Activated CD8-positive, alpha-beta memory T cell treated with anti-CD3 and anti-CD28 coated beads, Interleukin-2, amount 50 U/mL, for 48 hours (primary cell): Measurements from ENCODE around the gene SLC10A1.
"Not testable (repeated sequence)": the region's sequence is repeated elsewhere in the genome, so short reads cannot be mapped to it uniquely, and the experiment has no call there.

Source experiments
- DNase-seq: peaks from one replicate; pipeline ENCODE4 v3.0.0-alpha.2; 2020

SLC10A1 gene

DNA sequence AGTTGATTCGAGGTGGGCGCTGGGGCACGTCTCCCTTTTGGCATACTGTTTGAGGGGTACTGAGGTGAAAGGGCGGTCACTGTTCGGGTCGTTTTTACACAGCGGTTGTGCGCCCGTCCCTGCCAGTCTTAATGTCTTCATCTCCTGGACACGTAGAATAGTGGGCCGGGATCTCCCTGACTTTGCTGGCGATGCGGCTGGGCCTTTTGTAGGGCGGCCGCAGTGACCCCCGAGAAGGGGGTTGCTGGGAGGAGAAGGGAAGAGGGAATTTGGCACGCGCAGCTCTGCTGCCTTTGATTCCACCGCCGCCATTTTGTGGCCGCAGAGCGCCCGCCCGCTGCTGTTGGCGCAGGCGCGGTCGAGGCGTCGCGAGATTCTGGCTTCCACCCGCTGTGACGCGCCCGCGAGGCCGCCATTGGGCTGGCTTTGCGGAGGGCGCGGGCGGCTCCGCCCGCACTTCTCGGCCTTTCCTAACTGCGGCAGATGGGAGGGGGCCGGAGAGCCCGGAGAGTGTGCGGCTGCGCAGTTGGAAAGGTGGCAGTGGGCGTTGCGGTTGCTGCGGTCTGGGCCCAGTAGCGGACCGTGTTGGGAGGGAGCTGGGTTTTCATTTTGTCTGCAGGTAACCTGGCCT is 29.6 kb downstream of the SLC10A1 start:
- DNase-seq = peak; percentile 96

DNA sequence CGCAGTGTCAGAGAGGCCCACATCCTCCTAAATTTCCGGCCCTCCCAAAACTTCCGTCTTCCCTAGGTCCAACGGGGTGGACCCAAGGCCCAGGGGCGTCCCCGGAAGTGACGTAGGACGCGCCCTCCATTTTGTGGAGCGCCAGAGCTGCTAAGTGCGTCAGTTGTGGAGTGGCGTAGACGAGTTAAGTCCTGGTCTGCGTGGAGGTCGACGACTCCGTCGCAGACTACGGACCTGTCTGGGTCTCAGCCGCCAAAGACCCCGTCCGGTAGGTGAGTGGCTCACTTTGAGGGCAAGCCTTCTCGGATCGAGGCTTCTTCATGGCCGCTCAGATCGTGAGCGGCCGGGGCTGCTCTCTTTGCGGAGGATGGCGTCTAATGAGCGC is 30.1 kb downstream of the SLC10A1 start, which contains the start of gene SRSF5:
SRSF5 (plus strand) TSS at position 159 of the 385 bp plus-strand sequence. CDS start 1,015 bp downstream, outside the sequence.
- DNase-seq = peak; percentile 97

DNA sequence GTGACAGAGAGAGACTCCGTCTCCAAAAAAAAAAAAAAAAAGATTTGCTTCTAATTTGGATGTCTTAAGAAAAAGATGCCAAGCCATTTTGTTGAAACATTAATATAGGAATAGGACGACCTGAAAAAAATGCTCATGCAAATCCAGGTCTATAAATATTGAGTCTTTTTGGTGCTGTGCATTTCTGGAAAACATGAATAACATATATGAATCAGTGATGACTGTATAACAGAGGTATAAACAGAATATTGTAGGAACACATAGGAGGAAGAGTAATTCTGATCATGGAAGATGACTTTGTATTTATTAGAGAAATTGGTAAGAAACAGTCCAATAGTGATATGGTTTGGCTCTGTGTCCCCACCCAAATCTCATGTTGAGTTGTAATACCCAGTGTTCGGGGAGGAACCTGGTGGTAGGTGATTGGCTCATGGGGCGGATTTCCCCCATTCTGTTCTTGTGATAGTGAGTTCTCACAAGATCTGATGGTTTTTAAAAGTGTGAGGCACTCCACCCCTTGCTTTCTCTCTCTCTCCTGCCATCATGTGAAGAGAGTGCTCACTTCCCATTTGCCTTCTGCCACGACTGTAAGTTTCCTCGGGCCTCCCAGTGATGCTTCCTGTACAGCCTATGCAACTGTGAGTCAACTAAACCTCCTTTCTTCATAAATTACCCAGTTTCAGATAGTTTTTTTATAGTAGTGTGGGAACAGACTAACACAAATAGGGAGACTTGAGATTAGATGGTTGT is 33.1 kb downstream of the SLC10A1 start:
- no peak for DNase-seq

DNA sequence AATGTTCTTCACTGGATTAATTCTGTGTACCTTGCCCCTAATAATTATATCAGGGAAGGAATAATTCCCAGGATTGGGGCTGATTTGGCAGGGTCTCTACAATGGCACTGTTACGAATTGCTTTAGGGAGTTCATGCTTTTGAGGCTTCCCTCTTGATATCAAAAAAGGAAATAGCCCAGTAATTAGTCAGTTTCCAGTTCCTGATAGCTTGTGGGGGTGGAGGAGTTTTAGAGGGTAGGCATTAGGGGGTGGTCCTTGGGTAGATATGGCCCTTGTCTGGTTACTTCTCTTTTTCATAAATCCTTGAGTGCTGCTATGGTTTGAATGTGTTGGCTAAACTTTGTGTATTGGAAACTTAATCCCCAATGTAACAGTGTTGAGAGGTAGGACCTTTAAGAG is 36.2 kb downstream of the SLC10A1 start:
- no peak for DNase-seq

DNA sequence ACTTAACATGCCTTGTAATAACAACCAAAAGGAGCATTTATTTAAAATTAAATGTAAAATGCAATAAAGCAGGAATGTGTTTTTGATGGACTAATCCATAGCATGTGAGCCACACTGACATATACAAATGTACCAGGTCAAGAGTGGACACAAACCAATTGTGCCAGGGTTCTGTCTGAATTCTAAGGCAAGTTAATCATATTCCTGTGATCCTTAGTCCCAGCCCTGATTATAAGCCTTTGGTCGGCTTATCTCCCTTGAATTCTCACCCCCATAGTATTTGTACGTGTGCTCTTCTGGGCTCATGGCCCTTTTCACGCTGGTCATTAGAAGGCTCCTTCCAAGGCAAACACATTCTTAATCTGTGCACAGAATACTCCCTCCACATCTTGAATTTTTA is 40.7 kb downstream of the SLC10A1 start:
- DNase-seq = no peak

DNA sequence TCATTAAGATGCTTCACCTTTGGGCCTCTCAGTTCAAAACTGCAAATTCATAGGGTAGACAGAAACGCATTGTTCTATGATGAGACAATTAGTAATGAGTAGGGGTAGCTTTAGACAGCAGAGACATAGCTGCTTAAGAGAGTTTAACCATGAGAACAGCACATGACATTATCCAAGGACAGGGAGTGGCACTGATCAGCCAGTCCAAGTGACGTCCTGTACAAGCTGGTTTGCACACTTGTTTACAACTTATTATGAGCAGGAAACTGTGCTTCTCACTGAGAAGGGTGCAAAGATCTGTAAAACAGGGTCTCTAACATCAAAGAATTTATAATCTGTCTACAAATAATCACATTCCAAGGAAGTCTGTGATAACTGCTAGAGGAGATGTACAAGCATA is 41.3 kb downstream of the SLC10A1 start:
- no peak for DNase-seq

DNA sequence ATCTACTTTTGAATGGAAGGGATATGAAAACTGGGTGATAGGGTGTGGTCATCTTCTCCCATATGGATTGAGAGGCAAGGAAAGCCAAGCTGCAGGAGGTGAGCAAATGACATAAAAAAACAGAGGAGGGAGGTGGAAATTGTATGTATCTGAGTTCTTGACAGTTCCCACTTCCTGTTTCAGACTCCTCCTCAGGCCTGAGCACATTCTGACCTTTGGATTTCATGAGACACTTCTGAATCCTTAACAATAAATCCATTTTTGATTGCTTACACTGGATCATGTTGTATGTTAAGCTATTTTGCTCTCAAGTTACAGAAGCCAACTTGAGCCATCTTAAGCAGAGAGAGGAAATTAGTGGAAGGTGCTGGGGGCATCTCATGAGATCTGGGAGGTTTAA is 41.7 kb downstream of the SLC10A1 start:
- DNase-seq = no peak

DNA sequence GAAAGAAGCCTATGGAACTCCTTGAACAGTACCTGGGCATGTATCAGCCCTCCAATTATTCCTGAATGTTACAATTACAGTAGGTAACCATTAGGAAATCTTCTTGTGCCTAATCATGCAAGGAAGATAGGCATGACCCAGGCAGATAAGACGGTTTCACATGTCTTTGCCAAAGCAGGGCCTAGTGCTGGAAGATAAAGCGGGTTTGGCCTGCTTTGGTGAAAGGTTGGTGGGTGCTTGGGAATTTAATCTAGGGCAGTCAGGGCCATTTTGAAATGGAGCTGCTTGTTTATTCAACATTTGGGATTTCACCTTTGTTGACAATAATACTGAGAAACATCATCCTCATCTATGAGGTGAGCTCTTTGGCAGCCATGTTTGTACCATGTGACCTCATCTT is 42.6 kb downstream of the SLC10A1 start:
- no peak for DNase-seq

DNA sequence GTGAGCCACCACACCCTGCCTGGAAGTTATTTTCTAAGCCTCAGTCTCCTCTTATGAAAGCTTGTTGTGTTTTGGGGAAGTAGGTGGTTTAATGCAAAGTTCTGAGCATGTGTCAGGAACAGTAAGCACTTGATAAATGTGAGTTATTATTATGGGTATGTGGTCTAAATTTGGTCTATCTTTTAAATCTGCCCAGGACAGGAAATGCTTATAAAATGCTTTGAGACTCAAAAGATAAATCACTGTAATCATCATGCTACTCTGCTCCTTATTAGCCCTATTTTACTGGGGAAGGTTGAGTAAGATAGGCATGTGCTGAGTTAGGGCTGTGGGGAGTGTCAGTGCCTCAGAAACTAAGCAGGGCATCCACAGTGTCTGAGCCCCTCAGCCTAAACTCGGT is 43.2 kb downstream of the SLC10A1 start:
- DNase-seq = no peak

DNA sequence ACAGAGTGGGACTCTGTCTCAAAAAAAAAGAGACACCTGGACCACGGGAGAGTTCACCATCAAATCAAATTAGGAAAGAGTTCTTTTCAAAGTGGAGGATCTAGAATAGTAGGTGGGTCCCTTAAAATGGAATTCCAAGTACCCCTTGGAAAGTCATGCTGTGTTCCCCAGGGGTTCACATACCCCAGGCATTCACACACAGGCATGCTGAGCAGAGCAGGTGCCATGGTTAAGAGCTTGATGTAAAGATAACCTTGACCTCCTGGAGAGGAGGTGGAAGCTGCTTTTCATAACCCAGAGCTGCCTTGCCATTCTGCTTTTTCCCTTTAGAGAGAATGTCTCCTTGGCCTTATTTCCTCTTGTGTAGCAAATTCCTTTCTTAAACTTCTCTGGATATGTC is 44.3 kb downstream of the SLC10A1 start:
- DNase-seq = no peak

DNA sequence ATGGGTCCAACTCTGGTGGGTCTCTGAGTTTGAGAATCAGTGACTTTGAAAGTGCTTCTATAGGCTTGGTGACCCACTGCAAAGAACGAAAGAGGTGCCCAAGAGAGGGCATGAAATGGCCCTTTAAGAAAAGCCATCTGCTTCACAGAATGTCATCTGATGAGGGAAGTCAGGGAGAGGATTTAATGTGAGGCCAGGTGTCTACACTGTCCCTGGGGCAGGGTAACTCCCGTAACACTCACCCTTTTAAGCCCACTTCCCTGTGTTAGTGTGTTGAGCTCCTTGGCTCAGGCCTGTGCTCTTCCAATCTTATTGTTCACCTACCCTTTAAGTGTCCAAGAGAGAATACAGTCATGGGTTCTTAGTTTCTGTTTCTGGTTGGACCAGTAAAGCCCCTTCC is 46.5 kb downstream of the SLC10A1 start:
- no peak for DNase-seq

DNA sequence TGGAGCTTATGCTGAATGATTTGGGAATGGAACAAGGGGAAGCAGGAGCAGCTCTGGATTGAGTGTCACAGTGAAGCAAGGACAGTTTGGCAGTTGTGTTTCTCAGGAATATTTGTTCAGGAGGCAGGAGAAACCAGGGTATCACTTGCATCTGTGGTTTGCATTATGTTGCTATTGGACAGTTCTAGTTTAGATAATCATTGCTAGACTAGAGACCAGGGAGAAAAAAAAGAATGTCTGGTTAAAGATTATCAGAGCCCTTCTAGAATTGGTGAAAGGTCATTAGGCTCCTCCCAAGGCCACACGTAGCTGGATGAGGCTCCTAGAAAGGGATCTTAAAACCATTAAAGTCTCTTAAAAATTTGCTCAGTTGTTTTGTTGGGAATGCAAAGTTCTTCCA is 47.1 kb downstream of the SLC10A1 start:
- DNase-seq = no peak

DNA sequence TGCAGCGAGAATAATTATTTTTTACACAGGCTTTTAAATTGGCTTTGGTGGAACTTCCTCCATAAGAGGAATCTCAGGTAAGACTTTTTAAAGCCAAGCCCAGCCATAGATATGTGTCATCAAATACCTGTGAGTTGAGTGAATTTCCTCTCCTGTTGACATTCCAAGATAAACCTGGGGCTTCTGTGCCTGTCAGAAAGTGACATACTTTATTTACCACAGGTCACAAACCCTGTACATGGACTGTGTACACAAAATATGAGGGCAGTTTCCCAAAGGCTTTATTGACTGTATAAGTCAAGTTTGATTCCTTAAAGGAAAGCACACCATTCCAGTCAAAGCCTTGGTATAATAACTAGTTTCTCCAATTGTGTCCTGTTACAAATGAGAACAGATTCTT is 56.0 kb downstream of the SLC10A1 start:
- DNase-seq = no peak

DNA sequence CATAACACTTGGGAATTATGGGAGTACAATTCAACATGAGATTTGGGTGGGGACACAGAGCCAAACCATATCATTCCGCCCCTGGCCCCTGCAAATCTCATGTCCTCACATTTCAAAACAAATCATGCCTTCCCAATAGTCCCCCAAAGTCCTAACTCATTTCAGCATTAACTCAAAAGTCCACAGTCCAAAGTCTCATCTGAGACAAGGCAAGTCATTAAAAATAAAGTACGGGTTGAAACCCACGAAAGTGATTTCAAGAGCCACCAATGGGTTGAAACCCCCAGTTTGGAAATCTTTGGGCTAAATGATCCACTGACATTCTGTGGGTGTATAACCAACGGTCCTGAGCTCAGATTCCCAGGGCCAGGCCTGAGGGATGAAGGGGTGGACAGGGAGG is 60.6 kb downstream of the SLC10A1 start:
- DNase-seq = not testable (repeated sequence)

DNA sequence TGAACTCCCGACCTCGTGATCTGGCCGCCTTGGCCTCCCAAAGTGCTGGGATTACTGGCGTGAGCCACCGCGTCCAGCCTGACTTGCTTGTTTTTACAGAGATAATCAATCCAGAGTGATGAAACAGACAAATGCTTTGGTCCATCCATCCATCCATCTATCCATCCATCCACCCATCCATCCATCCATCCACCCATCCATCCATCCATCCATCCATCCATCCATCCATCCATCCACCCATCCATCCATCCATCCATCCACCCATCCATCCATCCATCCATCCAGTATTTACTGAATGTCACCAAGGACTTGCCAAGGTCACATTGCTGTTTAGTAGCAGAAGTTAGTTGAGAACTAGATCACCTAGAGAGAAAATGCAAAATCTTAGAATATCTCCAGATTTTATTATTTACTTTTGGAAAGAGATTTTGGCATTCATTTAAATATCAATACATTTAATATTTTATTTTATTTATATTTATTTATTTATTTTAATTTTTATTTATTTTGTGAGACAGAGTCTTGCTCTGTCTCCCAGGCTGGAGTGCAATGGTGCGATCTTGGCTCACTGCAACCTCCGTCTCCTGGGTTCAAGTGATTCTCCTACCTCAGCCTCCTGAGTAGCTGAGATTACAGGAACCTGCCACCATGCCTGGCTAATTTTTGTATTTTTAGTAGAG is 65.0 kb downstream of the SLC10A1 start:
- not testable (repeated sequence) for DNase-seq

DNA sequence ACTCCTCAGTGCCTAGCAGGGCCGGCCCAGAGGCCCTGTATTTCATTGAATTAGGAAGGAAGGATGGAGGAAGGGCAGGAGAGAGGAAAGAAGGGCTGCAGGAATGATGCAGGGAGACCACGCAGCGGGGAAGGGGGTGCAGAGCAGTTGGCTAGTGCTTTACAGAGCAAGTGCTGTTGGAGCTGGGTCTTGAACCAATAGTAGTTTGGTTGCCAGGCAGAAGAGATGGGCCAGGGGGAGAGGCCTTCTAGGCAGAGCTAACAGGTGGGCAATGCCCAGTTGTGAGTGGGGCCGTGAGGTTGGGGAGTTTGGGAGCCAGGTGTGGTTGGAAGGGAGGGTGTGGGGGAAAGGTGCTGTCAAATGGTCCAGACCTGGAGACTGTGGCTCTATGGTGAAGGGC is 69.2 kb downstream of the SLC10A1 start:
- DNase-seq = no peak

DNA sequence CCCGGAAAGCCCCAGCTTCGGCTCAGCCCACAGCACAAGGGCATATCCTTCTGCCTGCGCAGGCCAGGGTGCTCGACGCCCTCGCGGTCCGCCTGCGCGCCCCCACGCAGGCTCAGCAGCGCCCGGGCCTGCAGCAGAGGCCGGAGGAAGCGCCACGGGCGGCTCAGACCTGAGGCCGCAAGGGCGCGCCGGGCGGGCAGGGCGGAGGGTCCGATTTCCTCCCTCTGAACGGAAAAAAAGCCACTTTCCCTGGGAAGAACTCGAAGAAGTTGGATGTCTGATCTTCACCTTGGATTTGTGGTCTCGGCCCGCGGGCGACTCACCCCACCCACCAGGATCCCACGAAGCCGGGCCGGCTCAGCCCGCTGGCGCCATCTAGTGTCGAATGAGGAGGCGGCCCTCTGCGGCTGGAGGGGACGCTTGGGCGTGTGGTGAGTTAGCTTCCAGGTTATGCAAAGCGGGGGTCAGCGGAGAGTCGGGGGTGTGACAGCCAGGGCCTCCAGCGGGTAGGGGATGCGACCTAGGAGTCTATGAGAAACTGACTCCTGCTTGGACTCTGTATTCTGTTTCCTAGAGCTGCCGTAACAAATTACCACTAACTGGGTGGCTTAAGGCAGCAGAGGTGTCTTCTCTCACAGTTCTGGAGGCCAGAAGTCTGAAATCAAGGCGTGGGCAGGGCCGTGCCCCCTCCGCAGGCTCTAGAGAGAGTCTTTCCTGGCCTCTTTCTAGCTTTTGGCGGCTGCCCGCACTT is 70.1 kb downstream of the SLC10A1 start:
- DNase-seq = peak; percentile 97
